H9 (cell line): ENCODE measurements around the gene RGL2. TPM values are rescaled to one million over a fixed set of nuclear protein-coding genes. Genes with fewer than 3 reads are reported as not detected.

Source experiments
- DNase-seq: peaks from one replicate; pipeline ENCODE4 v3.0.0-alpha.2; 2017
- H2AFZ ChIP-seq: one replicate; pipeline ENCODE4 v1.6.1; 2013; ENCODE audit warnings: mild to moderate bottlenecking, low read length, control low read depth, moderate library complexity
- H2AK5ac ChIP-seq: 2 replicates; pipeline ENCODE4 v1.6.1; 2013; ENCODE audit warnings: low read length, control low read depth, mixed read lengths; ENCODE audit not compliant: insufficient read length
- H2BK120ac ChIP-seq: one replicate; pipeline ENCODE4 v1.6.1; 2013; ENCODE audit warnings: low read depth, mild to moderate bottlenecking, low read length, control low read depth, inconsistent platforms; ENCODE audit not compliant: poor library complexity, severe bottlenecking
- H2BK12ac ChIP-seq: 2 replicates; pipeline ENCODE4 v1.6.1; 2013; ENCODE audit warnings: low read length, control low read depth, mixed read lengths, low read depth; ENCODE audit not compliant: insufficient read length
- H2BK15ac ChIP-seq: 2 replicates; pipeline ENCODE4 v1.6.1; 2013; ENCODE audit warnings: low read depth, low read length, control low read depth
- H2BK20ac ChIP-seq: one replicate; pipeline ENCODE4 v1.6.1; 2013; ENCODE audit warnings: low read depth, mild to moderate bottlenecking, low read length, control low read depth, inconsistent platforms; ENCODE audit not compliant: poor library complexity, severe bottlenecking
- H2BK5ac ChIP-seq: 2 replicates; pipeline ENCODE4 v1.6.1; 2013; ENCODE audit warnings: low read length, control low read depth, mixed read lengths; ENCODE audit not compliant: insufficient read length
- H3K14ac ChIP-seq: 2 replicates; pipeline ENCODE4 v1.6.1; 2013; ENCODE audit warnings: low read length, control low read depth; ENCODE audit not compliant: insufficient read depth
- H3K18ac ChIP-seq: 2 replicates; pipeline ENCODE4 v1.6.1; 2013; ENCODE audit warnings: low read depth, mild to moderate bottlenecking, mixed read lengths, low read length, control low read depth; ENCODE audit not compliant: insufficient read length
- H3K23ac ChIP-seq: 2 replicates; pipeline ENCODE4 v1.6.1; 2013; ENCODE audit warnings: low read length, control low read depth, mixed read lengths, low read depth; ENCODE audit not compliant: insufficient read length
- H3K23me2 ChIP-seq: 2 replicates; pipeline ENCODE4 v1.6.1; 2013; ENCODE audit warnings: low read depth, mild to moderate bottlenecking, mixed read lengths, low read length, control low read depth; ENCODE audit not compliant: insufficient read length, poor library complexity, severe bottlenecking
- H3K27ac ChIP-seq: 2 replicates; pipeline ENCODE4 v1.5.1; 2013; ENCODE audit warnings: low read length, control low read depth, mixed read lengths, low read depth; ENCODE audit not compliant: insufficient read length
- H3K27me3 ChIP-seq: 2 replicates; pipeline ENCODE4 v1.6.1; 2013; ENCODE audit warnings: low read length, control low read depth, inconsistent platforms; ENCODE audit not compliant: insufficient read depth
- H3K4ac ChIP-seq: 2 replicates; pipeline ENCODE4 v1.6.1; 2013; ENCODE audit warnings: low read depth, mild to moderate bottlenecking, control low read depth, inconsistent platforms, low read length, moderate library complexity
- H3K4me1 ChIP-seq: 2 replicates; pipeline ENCODE4 v1.6.1; 2013; ENCODE audit warnings: low read length, control low read depth, inconsistent platforms; ENCODE audit not compliant: insufficient read depth
- H3K4me2 ChIP-seq: 2 replicates; pipeline ENCODE4 v1.6.1; 2013; ENCODE audit warnings: low read length, control low read depth, mixed read lengths; ENCODE audit not compliant: insufficient read length, insufficient read depth
- H3K56ac ChIP-seq: 2 replicates; pipeline ENCODE4 v1.6.1; 2013; ENCODE audit warnings: low read depth, mild to moderate bottlenecking, mixed read lengths, low read length, control low read depth; ENCODE audit not compliant: insufficient read length
- H3K79me1 ChIP-seq: 2 replicates; pipeline ENCODE4 v1.6.1; 2013; ENCODE audit warnings: low read depth, mild to moderate bottlenecking, moderate library complexity, low read length, control low read depth, inconsistent platforms; ENCODE audit not compliant: insufficient read depth, poor library complexity, severe bottlenecking
- H3K79me2 ChIP-seq: 2 replicates; pipeline ENCODE4 v1.6.1; 2013; ENCODE audit warnings: low read length, control low read depth, inconsistent platforms; ENCODE audit not compliant: insufficient read depth
- H3K9ac ChIP-seq: 2 replicates; pipeline ENCODE4 v1.6.1; 2013; ENCODE audit warnings: low read length, control low read depth, mixed read lengths; ENCODE audit not compliant: insufficient read length; ENCODE audit errors: extremely low read depth
- H3K9me3 ChIP-seq: one replicate; pipeline ENCODE4 v1.6.1; 2013; ENCODE audit warnings: low read depth, low read length, inconsistent platforms; ENCODE audit not compliant: control insufficient read depth
- H3T11ph ChIP-seq: one replicate; pipeline ENCODE4 v1.6.1; 2013; ENCODE audit warnings: mild to moderate bottlenecking, low read length, control low read depth, inconsistent platforms
- H4K20me1 ChIP-seq: one replicate; pipeline ENCODE4 v1.6.1; 2013; ENCODE audit not compliant: control insufficient read depth, insufficient read length, insufficient read depth
- H4K5ac ChIP-seq: 2 replicates; pipeline ENCODE4 v1.6.1; 2013; ENCODE audit warnings: low read depth, mild to moderate bottlenecking, mixed read lengths, low read length, control low read depth; ENCODE audit not compliant: insufficient read length
- H4K8ac ChIP-seq: replicated peaks from 2 replicates; pipeline ENCODE4 v1.6.1; 2013; ENCODE audit warnings: low read length, control low read depth, mixed read lengths, low read depth; ENCODE audit not compliant: insufficient read length
- H4K91ac ChIP-seq: 2 replicates; pipeline ENCODE4 v1.6.1; 2013; ENCODE audit warnings: low read depth, mild to moderate bottlenecking, moderate library complexity, mixed read lengths, low read length, control low read depth; ENCODE audit not compliant: insufficient read length
- H3K27ac Mint-ChIP-seq, 3 experiments: 2 replicates in 2 of 3; 3 replicates in 1 of 3; pipeline ENCODE4 v1.8.0; 2020 to 2021; ENCODE audit warnings: mixed read lengths in 3 of 3, mild to moderate bottlenecking in 1 of 3, moderate library complexity in 1 of 3
- H3K27me3 Mint-ChIP-seq: 2 replicates; pipeline ENCODE4 v1.8.0; 2021; ENCODE audit warnings: low read depth, mild to moderate bottlenecking, moderate library complexity, mixed read lengths
- H3K36me3 Mint-ChIP-seq, 3 experiments: 2 replicates in 2 of 3; 3 replicates in 1 of 3; pipeline ENCODE4 v1.8.0; 2020 to 2021; ENCODE audit warnings: low read depth in 3 of 3, mixed read lengths in 3 of 3; ENCODE audit not compliant: insufficient read depth in 1 of 3
- H3K4me1 Mint-ChIP-seq, 2 experiments: 2 replicates each; pipeline ENCODE4 v1.8.0; 2020; ENCODE audit warnings: mixed read lengths in 2 of 2
- H3K4me3 Mint-ChIP-seq, 2 experiments: 2 replicates in 1 of 2; 3 replicates in 1 of 2; pipeline ENCODE4 v1.8.0; 2020 to 2021; ENCODE audit warnings: mild to moderate bottlenecking in 2 of 2, mixed read lengths in 2 of 2, moderate library complexity in 1 of 2
- H3K9me3 Mint-ChIP-seq, 2 experiments: 2 replicates in 1 of 2; 3 replicates in 1 of 2; pipeline ENCODE4 v1.8.0; 2020; ENCODE audit warnings: mild to moderate bottlenecking in 2 of 2, mixed read lengths in 2 of 2, moderate library complexity in 1 of 2
- WGBS: extraction: QIAGEN DNeasy Blood & Tissue Kit; methylation state at CpG from one replicate; pipeline ENCODE4 v1.1.7; 2013; ENCODE audit warnings: missing lambda C conversion rate, low lambda C conversion rate, mixed read lengths; ENCODE audit not compliant: insufficient read length; ENCODE audit errors: extremely low coverage; 5-methylcytosine and 5-hydroxymethylcytosine counted together
- total RNA-seq: library from RNA; stranded (reverse); gene quantifications from 2 replicates; pipeline ENCODE4 v1.2.1, GENCODE V29; 2021
- TF ChIP-seq, protein P1 (sequence below): fragments of 200-600 bp; sonication (generic); conservative IDR thresholded peaks from 3 replicates; pipeline ENCODE4 v1.8.0; 2021; ENCODE audit warnings: antibody characterized with exemption, mild to moderate bottlenecking

Gene RGL2
- total RNA-seq, 1 experiment from 2014 or later = 74.3 TPM

DNA sequence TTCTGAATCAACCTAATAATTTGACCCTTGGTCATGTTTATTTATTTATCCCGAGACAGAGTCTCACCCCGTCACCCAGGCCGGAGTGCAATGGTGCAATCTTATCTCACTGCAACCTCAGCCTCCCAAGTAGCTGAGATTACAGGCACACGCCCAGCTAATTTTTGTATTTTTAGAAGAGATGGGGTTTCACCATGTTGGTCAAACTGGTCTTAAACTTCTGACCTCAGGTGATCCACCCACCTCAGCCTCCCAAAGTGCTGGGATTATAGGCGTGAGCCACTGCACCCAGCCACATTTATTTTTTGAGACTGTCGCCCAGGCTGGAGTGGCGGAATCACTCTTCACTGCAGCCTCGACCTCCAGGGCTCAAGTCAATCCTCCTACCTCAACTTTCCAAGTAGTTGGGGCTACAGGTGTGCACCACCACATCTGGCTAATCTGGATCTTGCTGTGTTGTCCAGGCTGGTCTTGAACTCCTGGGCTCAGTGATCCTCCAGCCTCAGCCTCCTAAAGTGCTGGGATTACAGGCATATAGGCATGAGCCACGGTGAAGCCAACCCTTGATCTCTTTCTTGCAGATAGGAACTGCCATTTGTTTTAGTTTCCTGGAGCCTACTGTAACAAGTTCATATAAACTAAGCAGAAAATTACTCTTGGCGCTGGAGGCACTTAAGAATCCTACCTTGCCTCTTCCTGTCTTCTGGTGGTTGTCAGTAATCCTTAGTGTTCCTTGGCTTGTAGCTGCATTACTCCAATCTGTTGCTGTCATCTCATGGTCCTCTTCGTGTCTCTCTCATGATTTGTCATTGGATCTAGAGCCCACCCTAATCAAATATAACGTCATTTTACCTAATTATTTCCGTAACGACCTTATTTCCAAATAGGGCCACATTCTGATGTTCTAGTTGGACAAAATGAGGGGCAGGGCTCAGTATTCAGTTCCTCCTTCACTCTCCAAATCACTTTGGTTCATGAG is 24.5 kb downstream of the RGL2 start:
- Histone ChIP-seq H3K18ac (no peak overlapping the region), H3K9ac (peak overlapping the region; percentile 46), H4K20me1 (no peaks in the 10 kb centered on the region), H3K23ac (no peak overlapping the region), H3K4me2 (peak overlapping the region; percentile 85), H3K9me3 (no peaks in the 10 kb centered on the region), H2BK120ac (no peak overlapping the region), H3K4ac (no peak overlapping the region), H2BK12ac (no peak overlapping the region), H3K79me1 (no peaks in the 10 kb centered on the region), H4K91ac (no peak overlapping the region), H3T11ph (no peak overlapping the region), H2BK15ac (no peak overlapping the region), H2AK5ac (no peak overlapping the region), H2AFZ (no peak overlapping the region), H2BK20ac (no peak overlapping the region), H3K14ac (no peak overlapping the region), H3K4me1 (no peaks in the 10 kb centered on the region; the same call in 1 of the 2 replicates), H4K5ac (no peak overlapping the region), H3K27ac (peak overlapping the region; percentile 11), H3K56ac (no peak overlapping the region), H3K79me2 (peaks cover 23% of the 10 kb centered on the region; the same call in 1 of the 2 replicates), H3K27me3 (no peaks in the 10 kb centered on the region), H2BK5ac (no peak overlapping the region), H3K23me2 (peaks cover 13% of the 10 kb centered on the region), H4K8ac (no peak overlapping the region)
- no peaks in the 10 kb centered on the region; the same call in 1 of the 2 replicates for H3K27me3 Mint-ChIP-seq
- H3K4me1 Mint-ChIP-seq = peaks cover 35 to 51% of the 10 kb centered on the region in 2 experiments
- TF ChIP-seq, protein P1, sequence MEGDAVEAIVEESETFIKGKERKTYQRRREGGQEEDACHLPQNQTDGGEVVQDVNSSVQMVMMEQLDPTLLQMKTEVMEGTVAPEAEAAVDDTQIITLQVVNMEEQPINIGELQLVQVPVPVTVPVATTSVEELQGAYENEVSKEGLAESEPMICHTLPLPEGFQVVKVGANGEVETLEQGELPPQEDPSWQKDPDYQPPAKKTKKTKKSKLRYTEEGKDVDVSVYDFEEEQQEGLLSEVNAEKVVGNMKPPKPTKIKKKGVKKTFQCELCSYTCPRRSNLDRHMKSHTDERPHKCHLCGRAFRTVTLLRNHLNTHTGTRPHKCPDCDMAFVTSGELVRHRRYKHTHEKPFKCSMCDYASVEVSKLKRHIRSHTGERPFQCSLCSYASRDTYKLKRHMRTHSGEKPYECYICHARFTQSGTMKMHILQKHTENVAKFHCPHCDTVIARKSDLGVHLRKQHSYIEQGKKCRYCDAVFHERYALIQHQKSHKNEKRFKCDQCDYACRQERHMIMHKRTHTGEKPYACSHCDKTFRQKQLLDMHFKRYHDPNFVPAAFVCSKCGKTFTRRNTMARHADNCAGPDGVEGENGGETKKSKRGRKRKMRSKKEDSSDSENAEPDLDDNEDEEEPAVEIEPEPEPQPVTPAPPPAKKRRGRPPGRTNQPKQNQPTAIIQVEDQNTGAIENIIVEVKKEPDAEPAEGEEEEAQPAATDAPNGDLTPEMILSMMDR = no peak
- H3K36me3 Mint-ChIP-seq = peaks cover 36 to 62% (median 52%) of the 10 kb centered on the region in 3 experiments
- peak overlapping the region; percentile 79 to 100 (median 97) for H3K27ac Mint-ChIP-seq
- peak overlapping the region; percentile 89 to 94 for H3K4me3 Mint-ChIP-seq
- no CpG with 5 or more reads among the region's 14 CpGs for WGBS
- no peaks in the 10 kb centered on the region; a peak in 1 of 5 replicates for H3K9me3 Mint-ChIP-seq
- DNase-seq = no peak
